Progenitor cell of endocrine pancreas (in vitro differentiated cells): Measurements from ENCODE around the gene DRD4. TPM values are rescaled to one million over a fixed set of nuclear protein-coding genes. Genes with fewer than 3 reads are reported as not detected.

Experiments
- DNase-seq: peaks from one replicate; pipeline ENCODE4 v3.0.0; 2021; ENCODE audit warnings: low spot score; ENCODE audit not compliant: unreplicated experiment
- H3K27ac Mint-ChIP-seq: 2 replicates; pipeline ENCODE4 v1.8.0; 2021; ENCODE audit warnings: mild to moderate bottlenecking, moderate library complexity, mixed read lengths
- H3K27me3 Mint-ChIP-seq: 2 replicates; pipeline ENCODE4 v1.8.0; 2021; ENCODE audit warnings: mixed read lengths
- H3K36me3 Mint-ChIP-seq: 2 replicates; pipeline ENCODE4 v1.8.0; 2022; ENCODE audit warnings: mixed read lengths; ENCODE audit not compliant: insufficient read depth
- H3K4me1 Mint-ChIP-seq: 2 replicates; pipeline ENCODE4 v1.8.0; 2021; ENCODE audit warnings: low read depth, mixed read lengths
- H3K4me3 Mint-ChIP-seq: 2 replicates; pipeline ENCODE4 v1.8.0; 2021; ENCODE audit warnings: low read depth, mild to moderate bottlenecking, moderate library complexity, mixed read lengths
- H3K9me3 Mint-ChIP-seq: 2 replicates; pipeline ENCODE4 v1.8.0; 2021; ENCODE audit warnings: low read depth, mixed read lengths
- CTCF ChIP-seq: fragments of 200-600 bp; sonication (generic); IDR thresholded peaks from one replicate; pipeline ENCODE4 v1.5.0; 2021; ENCODE audit warnings: antibody characterized with exemption, mild to moderate bottlenecking; ENCODE audit not compliant: unreplicated experiment
- total RNA-seq: library from RNA; stranded (reverse); gene quantifications from 2 replicates; pipeline ENCODE4 v1.2.1, GENCODE V29; 2021

The DRD4 gene
- total RNA-seq, 1 donor from 2014 or later, result 2.7 TPM

- peaks cover 9% of the 10 kb centered on the region for H3K4me1 Mint-ChIP-seq
- TF ChIP-seq CTCF, result no peak
- no peak for DNase-seq
- H3K27ac Mint-ChIP-seq, result no peak overlapping the region
- H3K27me3 Mint-ChIP-seq, result peaks cover 46% of the 10 kb centered on the region
- H3K9me3 Mint-ChIP-seq, result no peaks in the 10 kb centered on the region
- H3K36me3 Mint-ChIP-seq, result peaks cover 4% of the 10 kb centered on the region
- peak overlapping the region; percentile 40 for H3K4me3 Mint-ChIP-seq
Measured at GRCh38 chr11:638631-639331, 1.7 kb downstream of the DRD4 start.

- H3K4me3 Mint-ChIP-seq, result peak overlapping the region; percentile 40
Measured at GRCh38 chr11:639332-639955, 2.4 kb downstream of the DRD4 start.

GRCh38 chr11:640021-640706 is 3.1 kb downstream of the DRD4 start:
- H3K4me1 Mint-ChIP-seq, result peaks cover 9% of the 10 kb centered on the region
- peaks cover 38% of the 10 kb centered on the region for H3K27me3 Mint-ChIP-seq
- no peaks in the 10 kb centered on the region for H3K9me3 Mint-ChIP-seq
- no peak overlapping the region for H3K27ac Mint-ChIP-seq
- peaks cover 3% of the 10 kb centered on the region for H3K36me3 Mint-ChIP-seq
- H3K4me3 Mint-ChIP-seq, result no peak overlapping the region
- no peak for DNase-seq
- TF ChIP-seq CTCF, result no peak

More at GRCh38 chr11:639332-639955, 2.4 kb downstream of the DRD4 start:
- no peak for DNase-seq
- Mint-ChIP-seq H3K27ac (no peak overlapping the region), H3K36me3 (peaks cover 4% of the 10 kb centered on the region), H3K9me3 (no peaks in the 10 kb centered on the region), H3K27me3 (peaks cover 45% of the 10 kb centered on the region), H3K4me1 (peaks cover 9% of the 10 kb centered on the region)
- no peak for TF ChIP-seq CTCF

- Mint-ChIP-seq H3K9me3 (no peaks in the 10 kb centered on the region), H3K36me3 (peaks cover 3% of the 10 kb centered on the region), H3K27me3 (peaks cover 23% of the 10 kb centered on the region), H3K4me1 (peaks cover 7% of the 10 kb centered on the region), H3K27ac (no peak overlapping the region), H3K4me3 (no peak overlapping the region)
- DNase-seq, result no peak
- no peak for TF ChIP-seq CTCF
Measured at GRCh38 chr11:641806-642370, 4.8 kb downstream of the DRD4 start.

- Mint-ChIP-seq H3K9me3 (no peaks in the 10 kb centered on the region), H3K27ac (no peak overlapping the region), H3K36me3 (peaks cover 5% of the 10 kb centered on the region), H3K4me3 (no peak overlapping the region), H3K27me3 (peaks cover 11% of the 10 kb centered on the region), H3K4me1 (peaks cover 4% of the 10 kb centered on the region)
- no peak for TF ChIP-seq CTCF
- no peak for DNase-seq
Measured at GRCh38 chr11:643366-643765, 6.3 kb downstream of the DRD4 start.
